Prostate gland (tissue), 2 donors: ENCODE results near the gene RNPEPL1. TPM values are rescaled to one million over a fixed set of nuclear protein-coding genes. Genes with fewer than 3 reads are reported as not detected.

ENCODE experiments used
- DNase-seq: peaks from one replicate; pipeline ENCODE4 v3.0.0-alpha.2; 2019; ENCODE audit warnings: low spot score
- H3K27ac ChIP-seq, 2 donors: fragments of 200-600 bp; sonication (generic); 2 replicates each; pipeline ENCODE4 v1.5.1; 2017 to 2019
- H3K27me3 ChIP-seq: fragments of 200-600 bp; sonication (generic); replicated peaks from 2 replicates; pipeline ENCODE4 v1.5.1; 2019; ENCODE audit not compliant: insufficient read depth
- H3K36me3 ChIP-seq, 2 donors: fragments of 200-600 bp; sonication (generic); 1 replicate in 1 of 2; 2 replicates in 1 of 2; pipeline versions ENCODE4 v1.5.1 to v1.8.1; 2017 to 2019
- H3K4me1 ChIP-seq: fragments of 200-600 bp; sonication (generic); replicated peaks from 2 replicates; pipeline ENCODE4 v1.5.1; 2019
- H3K4me3 ChIP-seq, 2 donors: fragments of 200-600 bp; sonication (generic); 2 replicates each; pipeline ENCODE4 v1.5.1; 2017 to 2019
- H3K9me3 ChIP-seq: fragments of 200-600 bp; sonication (generic); 2 replicates; pipeline ENCODE4 v1.5.1; 2017
- CTCF ChIP-seq, 4 experiments: fragments of 200-600 bp in 2 of 4; fragments of 450-650 bp in 2 of 4; sonication (generic) in 2 of 4; IDR thresholded peaks; 1 replicate in 3 of 4; 2 replicates in 1 of 4; pipeline ENCODE4 v1.5.1; 2016 to 2019; ENCODE audit warnings: antibody characterized with exemption in 4 of 4, mild to moderate bottlenecking in 2 of 4, moderate library complexity in 2 of 4
- POLR2A ChIP-seq: fragments of 450-650 bp; IDR thresholded peaks from one replicate; pipeline ENCODE4 v1.6.1; 2016; ENCODE audit warnings: antibody characterized with exemption, mild to moderate bottlenecking
- POLR2AphosphoS5 ChIP-seq: sonication (generic); formaldehyde crosslinking; IDR thresholded peaks from one replicate; pipeline ENCODE4 v1.6.1; 2017; ENCODE audit warnings: antibody characterized with exemption
- WGBS: methylation state at CpG from one replicate; pipeline ENCODE4 v1.1.5; 2018; 5-methylcytosine and 5-hydroxymethylcytosine counted together
- intact Hi-C: fragments of 100-400 bp; cut with DNase I; formaldehyde crosslinking; loops from one replicate; pipeline ENCODE4 v1.14.2; 2022
- total RNA-seq, 2 donors: library from RNA; depleted of rRNA; stranded (reverse); fragments of >200 nt; gene quantifications; one replicate each; pipeline ENCODE4 v1.1.0, GENCODE V29; 2016

Gene RNPEPL1
- total RNA-seq, 2 donors from 2014 or later = 36.9 to 94.7 TPM

- Histone ChIP-seq H3K27me3 (no peaks in the 10 kb centered on the region), H3K9me3 (no peaks in the 10 kb centered on the region), H3K36me3 (no peaks in the 10 kb centered on the region), H3K27ac (no peak overlapping the region), H3K4me3 (no peak overlapping the region), H3K4me1 (peaks cover 21% of the 10 kb centered on the region)
- TF ChIP-seq CTCF (IDR thresholded peaks at IDR 0.05) (no peak), POLR2AphosphoS5 (no peak), POLR2A (no peak)
- 94% methylated on average over 13 of the region's 16 CpGs for whole genome bisulfite sequencing
- intact Hi-C loops = no loop called here
- DNase-seq = no peak
Measured at GRCh38 chr2:240589850-240590525, 21.7 kb downstream of the RNPEPL1 start.

- no peak for TF ChIP-seq CTCF (IDR thresholded peaks at IDR 0.05)
- H3K4me1 ChIP-seq = peaks cover 23% of the 10 kb centered on the region
- H3K4me3 ChIP-seq = no peak overlapping the region
- no peaks in the 10 kb centered on the region for H3K36me3 ChIP-seq
- intact Hi-C loops = no loop called here
- no peaks in the 10 kb centered on the region for H3K9me3 ChIP-seq
- DNase-seq = no peak
- 92% methylated on average over 21 of the region's 21 CpGs for WGBS
- no peaks in the 10 kb centered on the region for H3K27me3 ChIP-seq
- H3K27ac ChIP-seq = no peak overlapping the region
Measured at GRCh38 chr2:240590681-240591111, 22.4 kb downstream of the RNPEPL1 start.

- Histone ChIP-seq H3K27ac (no peak overlapping the region), H3K27me3 (no peaks in the 10 kb centered on the region), H3K36me3 (no peaks in the 10 kb centered on the region), H3K4me3 (no peak overlapping the region), H3K4me1 (peaks cover 28% of the 10 kb centered on the region), H3K9me3 (no peaks in the 10 kb centered on the region)
- 84% methylated on average over 6 of the region's 6 CpGs for WGBS
- TF ChIP-seq POLR2A (no peak), CTCF (IDR thresholded peaks at IDR 0.05) (no peak), POLR2AphosphoS5 (no peak)
- intact Hi-C loops = no loop called here
- no peak for DNase-seq
Measured at GRCh38 chr2:240591226-240591625, 22.9 kb downstream of the RNPEPL1 start.

GRCh38 chr2:240591784-240592183, 23.5 kb downstream of the RNPEPL1 start:
- TF ChIP-seq POLR2AphosphoS5 = no peak
- TF ChIP-seq CTCF (IDR thresholded peaks at IDR 0.05) = no peak
- no peak for TF ChIP-seq POLR2A
- H3K9me3 ChIP-seq = no peaks in the 10 kb centered on the region
- WGBS = 94% methylated on average over 13 of the region's 13 CpGs
- H3K4me1 ChIP-seq = peaks cover 33% of the 10 kb centered on the region
- DNase-seq = no peak
- no peaks in the 10 kb centered on the region for H3K36me3 ChIP-seq
- no peaks in the 10 kb centered on the region for H3K27me3 ChIP-seq
- intact Hi-C loops = no loop called here
- no peak overlapping the region for H3K27ac ChIP-seq
- no peak overlapping the region for H3K4me3 ChIP-seq

GRCh38 chr2:240593026-240593702, 24.9 kb downstream of the RNPEPL1 start:
- TF ChIP-seq CTCF (IDR thresholded peaks at IDR 0.05) = no peak
- TF ChIP-seq POLR2AphosphoS5 = no peak
- TF ChIP-seq POLR2A = no peak
- H3K9me3 ChIP-seq = no peaks in the 10 kb centered on the region
- WGBS = 79% methylated on average over 20 of the region's 20 CpGs
- no peaks in the 10 kb centered on the region for H3K27me3 ChIP-seq
- no peaks in the 10 kb centered on the region for H3K36me3 ChIP-seq
- DNase-seq = no peak
- intact Hi-C loops = no loop called here
- H3K27ac ChIP-seq = no peak overlapping the region
- no peak overlapping the region for H3K4me3 ChIP-seq
- H3K4me1 ChIP-seq = peaks cover 25% of the 10 kb centered on the region
